Endothelial cell (in vitro differentiated cells): Measurements from ENCODE around the gene WNT7B. TPM values are rescaled to one million over a fixed set of nuclear protein-coding genes. Genes with fewer than 3 reads are reported as not detected.

Experiments used
- DNase-seq: peaks from one replicate; pipeline ENCODE4 v3.0.0; 2021; ENCODE audit warnings: low spot score
- H3K27ac Mint-ChIP-seq: one replicate; pipeline ENCODE4 v1.8.0; 2021; ENCODE audit warnings: mixed read lengths, inconsistent platforms; ENCODE audit not compliant: unreplicated experiment
- H3K27me3 Mint-ChIP-seq: one replicate; pipeline ENCODE4 v1.8.0; 2021; ENCODE audit warnings: mild to moderate bottlenecking, moderate library complexity, mixed read lengths, inconsistent platforms; ENCODE audit not compliant: unreplicated experiment
- H3K36me3 Mint-ChIP-seq: one replicate; pipeline ENCODE4 v1.8.0; 2021; ENCODE audit warnings: mild to moderate bottlenecking, low read depth, mixed read lengths, inconsistent platforms; ENCODE audit not compliant: unreplicated experiment
- H3K4me1 Mint-ChIP-seq: one replicate; pipeline ENCODE4 v1.8.0; 2021; ENCODE audit warnings: mild to moderate bottlenecking, mixed read lengths, inconsistent platforms; ENCODE audit not compliant: unreplicated experiment
- H3K4me3 Mint-ChIP-seq: one replicate; pipeline ENCODE4 v1.8.0; 2021; ENCODE audit warnings: mild to moderate bottlenecking, mixed read lengths, inconsistent platforms; ENCODE audit not compliant: unreplicated experiment
- H3K9me3 Mint-ChIP-seq: one replicate; pipeline ENCODE4 v1.8.0; 2021; ENCODE audit warnings: mixed read lengths, inconsistent platforms; ENCODE audit not compliant: unreplicated experiment
- CTCF ChIP-seq: fragments of 200-600 bp; sonication (generic); IDR thresholded peaks from one replicate; pipeline ENCODE4 v1.5.0; 2021; ENCODE audit warnings: antibody characterized with exemption; ENCODE audit not compliant: unreplicated experiment
- total RNA-seq: library from RNA; stranded (reverse); fragmentation: NEBNext Ultra II Directional; extraction: Animal tissue kit (Norgen Biotek cat#: 25700); gene quantifications from one replicate; pipeline ENCODE4 v1.2.1, GENCODE V29; 2021; ENCODE audit not compliant: unreplicated experiment

Gene WNT7B
- total RNA-seq, 1 donor from 2014 or later: not detected

GRCh38 chr22:46008836-46009596 is 32.1 kb upstream of the WNT7B start:
- peak overlapping the region; percentile 7 for H3K27ac Mint-ChIP-seq
- no peak for DNase-seq

GRCh38 chr22:46008291-46008690 is 31.3 kb upstream of the WNT7B start:
- no peaks in the 10 kb centered on the region for H3K9me3 Mint-ChIP-seq
- peaks cover 2% of the 10 kb centered on the region for H3K27me3 Mint-ChIP-seq
- no peak for DNase-seq
- no peak for TF ChIP-seq CTCF
- H3K4me1 Mint-ChIP-seq: no peaks in the 10 kb centered on the region
- H3K4me3 Mint-ChIP-seq: no peak overlapping the region
- H3K27ac Mint-ChIP-seq: no peak overlapping the region
- peaks cover 3% of the 10 kb centered on the region for H3K36me3 Mint-ChIP-seq

More at GRCh38 chr22:46008836-46009596, 32.1 kb upstream of the WNT7B start:
- no peak for TF ChIP-seq CTCF
- no peaks in the 10 kb centered on the region for H3K9me3 Mint-ChIP-seq
- H3K36me3 Mint-ChIP-seq: peaks cover 3% of the 10 kb centered on the region
- no peaks in the 10 kb centered on the region for H3K4me1 Mint-ChIP-seq
- H3K27me3 Mint-ChIP-seq: peaks cover 2% of the 10 kb centered on the region
- no peak overlapping the region for H3K4me3 Mint-ChIP-seq

GRCh38 chr22:46007848-46008261 is 30.9 kb upstream of the WNT7B start:
- Mint-ChIP-seq H3K9me3 (no peaks in the 10 kb centered on the region), H3K4me1 (no peaks in the 10 kb centered on the region), H3K4me3 (no peak overlapping the region), H3K27ac (no peak overlapping the region), H3K36me3 (peaks cover 3% of the 10 kb centered on the region), H3K27me3 (peaks cover 2% of the 10 kb centered on the region)
- no peak for TF ChIP-seq CTCF
- no peak for DNase-seq

GRCh38 chr22:46007003-46007847 is 30.3 kb upstream of the WNT7B start:
- Mint-ChIP-seq H3K27me3 (peaks cover 2% of the 10 kb centered on the region), H3K4me1 (no peaks in the 10 kb centered on the region)

More at GRCh38 chr22:46007003-46007847, 30.3 kb upstream of the WNT7B start:
- DNase-seq: no peak
- Mint-ChIP-seq H3K27ac (no peak overlapping the region), H3K9me3 (no peaks in the 10 kb centered on the region), H3K36me3 (peaks cover 3% of the 10 kb centered on the region), H3K4me3 (no peak overlapping the region)
- no peak for TF ChIP-seq CTCF
